Testis (tissue), 3 donors: Measurements from ENCODE around the gene C1orf21. TPM values are rescaled to one million over a fixed set of nuclear protein-coding genes. Genes with fewer than 3 reads are reported as not detected.

Experiments used
- DNase-seq: peaks from one replicate; pipeline ENCODE4 v3.0.0-alpha.2; 2019
- H3K27ac ChIP-seq, 2 donors: fragments of 200-600 bp; sonication (generic); one replicate each; pipeline ENCODE4 v1.5.1; 2019
- H3K27me3 ChIP-seq: fragments of 200-600 bp; sonication (generic); one replicate; pipeline ENCODE4 v1.5.1; 2019
- H3K36me3 ChIP-seq: fragments of 200-600 bp; sonication (generic); one replicate; pipeline ENCODE4 v1.5.1; 2017; ENCODE audit warnings: low read depth; ENCODE audit errors: missing control alignments
- H3K4me1 ChIP-seq: fragments of 200-600 bp; sonication (generic); one replicate; pipeline ENCODE4 v1.5.1; 2019
- H3K4me3 ChIP-seq, 2 donors: fragments of 200-600 bp; sonication (generic); one replicate each; pipeline ENCODE4 v1.5.1; 2017 to 2019
- H3K9me3 ChIP-seq: fragments of 200-600 bp; sonication (generic); one replicate; pipeline ENCODE4 v1.5.1; 2017
- POLR2A ChIP-seq: fragments of 450-650 bp; IDR thresholded peaks from one replicate; pipeline ENCODE4 v1.6.1; 2017; ENCODE audit warnings: antibody characterized with exemption, mild to moderate bottlenecking, moderate library complexity
- WGBS, 2 donors: methylation state at CpG; one replicate each; pipeline ENCODE4 v1.1.5; 2018; 5-methylcytosine and 5-hydroxymethylcytosine counted together
- intact Hi-C: fragments of 100-400 bp; cut with DNase I; formaldehyde crosslinking; loops from one replicate; pipeline ENCODE4 v1.15.1; 2023; ENCODE audit warnings: low total_unique reads
- polyA plus RNA-seq: library from polyadenylated mRNA; stranded (reverse); fragments of 350-450 nt; fragmentation: Illumina TruSeq; extraction: RNeasy Lipid Tissue Mini Kit (QIAGEN cat#74804); gene quantifications from one replicate; pipeline ENCODE4 v1.2.3, GENCODE V29; 2014; ENCODE audit warnings: low read depth, low replicate concordance; ENCODE audit not compliant: insufficient read depth
- total RNA-seq, 2 donors: library from RNA; depleted of rRNA; stranded (reverse); fragments of >200 nt; gene quantifications; one replicate each; pipeline ENCODE4 v1.2.3, GENCODE V29; 2016
- TF ChIP-seq, protein P1 (sequence below), 3 experiments: fragments of 450-650 bp in 2 of 3; fragments of 200-600 bp in 1 of 3; sonication (generic) in 1 of 3; IDR thresholded peaks; one replicate each; pipeline ENCODE4 v1.5.1; 2016 to 2019; ENCODE audit warnings: antibody characterized with exemption in 3 of 3, mild to moderate bottlenecking in 2 of 3, moderate library complexity in 1 of 3

C1orf21 gene
- total and polyA plus RNA-seq, 3 donors from 2014 or later: 13.9 to 17.2 (median 16.0) TPM

DNA sequence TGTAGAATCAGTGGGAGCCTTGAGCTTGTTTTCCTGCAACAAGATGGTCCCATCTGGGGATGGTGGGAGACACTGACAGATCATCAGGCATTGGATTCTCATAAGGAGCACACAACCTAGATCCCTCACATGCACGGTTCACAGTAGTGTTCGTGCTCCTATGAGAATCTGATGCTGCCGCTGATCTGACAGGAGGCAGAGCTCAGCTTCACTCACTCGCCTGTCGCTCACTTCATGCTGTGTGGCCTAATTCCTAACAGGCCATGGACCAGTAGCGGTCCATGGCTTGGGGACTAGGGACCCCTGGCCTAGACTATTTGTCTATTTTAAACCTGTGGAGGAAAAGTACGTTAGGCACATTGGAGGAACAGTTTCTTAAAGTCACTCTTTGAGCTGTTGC, 227.8 kb downstream of the C1orf21 start:
- H3K27me3 ChIP-seq: no peaks in the 10 kb centered on the region
- no peak for TF ChIP-seq POLR2A
- no peaks in the 10 kb centered on the region for H3K9me3 ChIP-seq
- intact Hi-C loops: no loop called here
- 94 to 95% methylated on average over 7 of the region's 7 CpGs for WGBS, 2 donors
- H3K4me3 ChIP-seq: no peak overlapping the region
- peaks cover 14% of the 10 kb centered on the region for H3K4me1 ChIP-seq
- no peak overlapping the region for H3K27ac ChIP-seq
- DNase-seq: no peak
- no peaks in the 10 kb centered on the region for H3K36me3 ChIP-seq

DNA sequence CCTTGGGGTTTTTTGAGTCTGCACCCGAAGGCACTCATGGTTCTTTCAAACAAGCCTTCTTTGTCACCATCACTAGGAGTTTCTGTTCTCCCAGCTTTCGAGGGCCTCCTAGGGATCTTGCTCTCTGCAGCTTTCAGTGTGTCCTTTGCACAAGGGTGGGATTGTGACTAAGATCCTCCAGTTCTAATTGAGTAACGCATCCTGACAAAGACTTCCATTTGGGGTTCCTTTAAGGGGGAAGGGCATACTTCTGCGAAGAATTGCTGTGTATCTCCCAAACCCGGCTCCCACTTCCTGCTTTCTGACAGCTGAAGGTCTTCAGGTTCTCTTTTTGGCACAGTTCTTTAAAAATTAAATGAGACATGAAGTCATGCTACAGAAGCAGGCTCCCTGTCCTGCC, 228.5 kb downstream of the C1orf21 start:
- peaks cover 14% of the 10 kb centered on the region for H3K4me1 ChIP-seq
- no peak for DNase-seq
- no peaks in the 10 kb centered on the region for H3K27me3 ChIP-seq
- TF ChIP-seq, protein P1, sequence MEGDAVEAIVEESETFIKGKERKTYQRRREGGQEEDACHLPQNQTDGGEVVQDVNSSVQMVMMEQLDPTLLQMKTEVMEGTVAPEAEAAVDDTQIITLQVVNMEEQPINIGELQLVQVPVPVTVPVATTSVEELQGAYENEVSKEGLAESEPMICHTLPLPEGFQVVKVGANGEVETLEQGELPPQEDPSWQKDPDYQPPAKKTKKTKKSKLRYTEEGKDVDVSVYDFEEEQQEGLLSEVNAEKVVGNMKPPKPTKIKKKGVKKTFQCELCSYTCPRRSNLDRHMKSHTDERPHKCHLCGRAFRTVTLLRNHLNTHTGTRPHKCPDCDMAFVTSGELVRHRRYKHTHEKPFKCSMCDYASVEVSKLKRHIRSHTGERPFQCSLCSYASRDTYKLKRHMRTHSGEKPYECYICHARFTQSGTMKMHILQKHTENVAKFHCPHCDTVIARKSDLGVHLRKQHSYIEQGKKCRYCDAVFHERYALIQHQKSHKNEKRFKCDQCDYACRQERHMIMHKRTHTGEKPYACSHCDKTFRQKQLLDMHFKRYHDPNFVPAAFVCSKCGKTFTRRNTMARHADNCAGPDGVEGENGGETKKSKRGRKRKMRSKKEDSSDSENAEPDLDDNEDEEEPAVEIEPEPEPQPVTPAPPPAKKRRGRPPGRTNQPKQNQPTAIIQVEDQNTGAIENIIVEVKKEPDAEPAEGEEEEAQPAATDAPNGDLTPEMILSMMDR (IDR thresholded peaks at IDR 0.05): no peak
- no peak for TF ChIP-seq POLR2A
- no peaks in the 10 kb centered on the region for H3K36me3 ChIP-seq
- no peaks in the 10 kb centered on the region for H3K9me3 ChIP-seq
- H3K27ac ChIP-seq: no peak overlapping the region
- no peak overlapping the region for H3K4me3 ChIP-seq
- intact Hi-C loops: no loop called here
- 64 to 75% methylated on average over 5 of the region's 5 CpGs for WGBS, 2 donors

DNA sequence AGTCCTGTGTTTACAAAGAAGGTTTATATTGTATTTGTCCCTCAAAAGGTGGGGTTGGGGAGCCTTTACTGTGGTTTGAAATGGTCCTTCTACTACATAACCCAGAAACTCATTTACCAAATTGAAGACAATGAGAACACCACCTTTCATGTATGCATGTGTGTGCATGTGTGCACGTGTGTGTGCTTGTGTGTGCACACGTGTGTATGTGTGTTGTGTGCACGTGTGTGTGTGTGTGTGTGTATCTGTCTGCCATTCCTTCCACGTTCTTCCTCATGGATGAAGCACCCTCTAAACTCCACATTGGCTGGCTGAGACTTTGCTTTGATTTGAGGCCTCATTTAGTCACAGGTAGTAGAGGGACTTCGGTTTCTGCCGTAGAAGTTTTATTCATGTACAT, 229.7 kb downstream of the C1orf21 start:
- WGBS, 2 donors: 77 to 84% methylated on average over 6 of the region's 6 CpGs
- DNase-seq: no peak
- H3K4me3 ChIP-seq: no peak overlapping the region
- no peak for TF ChIP-seq POLR2A
- TF ChIP-seq, protein P1 (IDR thresholded peaks at IDR 0.05): no peak
- intact Hi-C loops: no loop called here
- no peaks in the 10 kb centered on the region for H3K9me3 ChIP-seq
- no peak overlapping the region for H3K27ac ChIP-seq
- H3K27me3 ChIP-seq: no peaks in the 10 kb centered on the region
- H3K36me3 ChIP-seq: no peaks in the 10 kb centered on the region
- peaks cover 14% of the 10 kb centered on the region for H3K4me1 ChIP-seq

DNA sequence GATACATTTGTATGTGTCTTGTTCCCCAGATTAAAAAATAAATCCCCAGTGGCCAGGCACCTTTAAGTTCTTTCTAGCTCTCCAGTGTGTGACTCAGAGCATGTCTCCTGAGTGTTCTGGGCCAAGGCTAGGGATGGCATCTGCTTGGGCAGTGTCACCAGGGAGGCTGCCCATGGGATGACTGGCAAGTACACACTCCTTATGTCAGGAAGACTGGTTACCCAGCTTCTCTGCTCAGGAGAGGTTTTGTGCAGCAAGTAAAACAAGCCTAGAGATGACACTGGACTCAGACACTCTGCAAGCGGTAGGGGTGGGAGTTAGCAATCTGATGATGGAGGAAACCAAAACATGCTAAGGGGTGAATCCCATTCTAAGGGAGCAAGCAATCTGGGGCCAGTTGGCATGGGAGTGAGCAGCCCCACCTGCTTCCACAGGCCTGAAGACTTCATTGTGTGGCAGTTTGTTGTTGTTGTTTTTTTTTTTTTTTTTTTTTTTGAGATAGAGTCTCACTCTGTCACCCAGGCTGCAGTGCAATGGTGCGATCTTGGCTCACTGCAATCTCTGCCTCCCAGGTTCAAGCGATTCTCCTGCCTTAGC, 230.7 kb downstream of the C1orf21 start:
- no peak for DNase-seq
- no peaks in the 10 kb centered on the region for H3K27me3 ChIP-seq
- H3K4me1 ChIP-seq: peaks cover 23% of the 10 kb centered on the region
- H3K27ac ChIP-seq: no peak overlapping the region
- no peak for TF ChIP-seq POLR2A
- TF ChIP-seq, protein P1 (IDR thresholded peaks at IDR 0.05): no peak
- H3K4me3 ChIP-seq: no peak overlapping the region
- WGBS, 2 donors: 84 to 97% methylated on average over 3 of the region's 3 CpGs
- no peaks in the 10 kb centered on the region for H3K9me3 ChIP-seq
- H3K36me3 ChIP-seq: no peaks in the 10 kb centered on the region
- intact Hi-C loops: no loop called here

DNA sequence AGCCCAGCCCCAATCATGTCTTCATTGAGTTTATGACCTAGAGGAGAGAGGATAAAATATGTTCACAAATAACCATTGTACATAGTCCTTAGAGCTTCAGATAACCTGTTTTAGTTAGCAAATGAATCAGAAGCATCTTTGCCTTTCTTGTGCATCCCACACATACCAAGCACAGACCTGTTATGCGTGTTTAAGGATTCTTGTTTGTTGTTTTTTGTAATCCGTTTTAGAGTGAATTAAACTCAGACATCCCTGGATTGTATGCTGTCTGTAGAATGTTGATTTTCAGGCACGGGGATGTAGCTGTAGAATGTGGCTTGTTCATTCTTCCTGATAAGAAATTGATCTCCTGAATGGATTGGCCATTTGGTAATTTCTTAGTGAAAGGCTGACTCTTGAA, 232.0 kb downstream of the C1orf21 start:
- no peaks in the 10 kb centered on the region for H3K36me3 ChIP-seq
- WGBS, 2 donors: 89 to 92% methylated on average over 3 of the region's 3 CpGs
- no peak overlapping the region for H3K4me3 ChIP-seq
- H3K4me1 ChIP-seq: peaks cover 36% of the 10 kb centered on the region
- H3K27ac ChIP-seq: no peak overlapping the region
- no peak for DNase-seq
- intact Hi-C loops: no loop called here
- TF ChIP-seq, protein P1 (IDR thresholded peaks at IDR 0.05): no peak
- no peak for TF ChIP-seq POLR2A
- no peaks in the 10 kb centered on the region for H3K27me3 ChIP-seq
- H3K9me3 ChIP-seq: no peaks in the 10 kb centered on the region
